BJ (cell line): ENCODE measurements around the gene CD300H. TPM values are rescaled to one million over a fixed set of nuclear protein-coding genes. Genes with fewer than 3 reads are reported as not detected.
"Not testable (repeated sequence)": the region's sequence is repeated elsewhere in the genome, so short reads cannot be mapped to it uniquely, and the experiment has no call there.

ENCODE experiments used
- CTCF ChIA-PET: fragments of 350-600 bp; formaldehyde crosslinking; extraction: SDS; loops from one replicate; lab custom pipeline; 2021; ENCODE audit warnings: antibody characterized with exemption, inconsistent platforms; lab: Yijun Ruan, JAX
- POLR2A ChIA-PET: fragments of 300-600 bp; sonication (Branson Sonifier 250); formaldehyde crosslinking; extraction: SDS; loops from one replicate; lab custom pipeline; 2021; ENCODE audit warnings: antibody characterized with exemption; lab: Charles Lee
- DNase-seq: peaks from one replicate; pipeline ENCODE4 v3.0.0-alpha.2; 2011; ENCODE audit warnings: low read depth
- H3K27me3 ChIP-seq: 2 replicates; pipeline ENCODE4 v1.6.0; 2011; ENCODE audit warnings: low read length; ENCODE audit not compliant: control insufficient read depth, insufficient read depth
- H3K36me3 ChIP-seq: 2 replicates; pipeline ENCODE4 v1.5.1; 2011; ENCODE audit warnings: low read length; ENCODE audit not compliant: control insufficient read depth, insufficient read depth
- H3K4me3 ChIP-seq: 2 replicates; pipeline ENCODE4 v1.5.1; 2011; ENCODE audit warnings: low read depth, mild to moderate bottlenecking, control low read depth, low read length
- polyA plus RNA-seq: library from polyadenylated mRNA; depleted of rRNA; stranded (reverse); fragments of >200 nt; gene quantifications from 2 replicates; pipeline ENCODE4 v1.2.3, GENCODE V29; 2011
- TF ChIP-seq, protein P1 (sequence below): IDR thresholded peaks from 2 replicates; pipeline ENCODE4 v1.5.1; 2011; ENCODE audit warnings: low read depth, mild to moderate bottlenecking, control low read depth, inconsistent platforms, low read length, moderate library complexity; ENCODE audit not compliant: insufficient read depth

The CD300H gene
- polyA plus RNA-seq, 1 experiment, result not detected

DNA sequence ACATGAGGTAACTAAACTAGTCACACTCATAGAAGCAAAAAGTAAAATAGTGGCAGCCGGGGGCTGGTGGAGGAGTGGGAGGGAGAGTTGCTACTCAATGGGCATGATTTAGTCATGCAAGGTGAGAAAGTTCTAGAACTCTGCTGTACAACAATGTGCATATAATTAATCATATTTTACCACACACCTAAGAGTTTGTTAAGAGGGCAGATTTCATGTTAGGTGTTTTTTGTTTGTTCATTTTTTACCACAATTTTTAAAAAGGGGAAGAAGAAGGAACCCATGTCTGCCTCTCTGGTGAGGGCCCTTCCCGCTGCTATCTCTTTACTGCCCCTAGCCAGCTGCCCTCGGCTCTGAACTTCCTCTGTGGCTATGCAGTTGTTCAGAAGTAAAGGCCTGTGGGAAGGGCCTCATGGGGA, 47.3 kb downstream of the CD300H start:
- Histone ChIP-seq H3K4me3 (no peak overlapping the region), H3K27me3 (no peaks in the 10 kb centered on the region), H3K36me3 (no peaks in the 10 kb centered on the region)
- ChIA-PET POLR2A (no interaction called here), CTCF (no interaction called here)
- TF ChIP-seq, protein P1, sequence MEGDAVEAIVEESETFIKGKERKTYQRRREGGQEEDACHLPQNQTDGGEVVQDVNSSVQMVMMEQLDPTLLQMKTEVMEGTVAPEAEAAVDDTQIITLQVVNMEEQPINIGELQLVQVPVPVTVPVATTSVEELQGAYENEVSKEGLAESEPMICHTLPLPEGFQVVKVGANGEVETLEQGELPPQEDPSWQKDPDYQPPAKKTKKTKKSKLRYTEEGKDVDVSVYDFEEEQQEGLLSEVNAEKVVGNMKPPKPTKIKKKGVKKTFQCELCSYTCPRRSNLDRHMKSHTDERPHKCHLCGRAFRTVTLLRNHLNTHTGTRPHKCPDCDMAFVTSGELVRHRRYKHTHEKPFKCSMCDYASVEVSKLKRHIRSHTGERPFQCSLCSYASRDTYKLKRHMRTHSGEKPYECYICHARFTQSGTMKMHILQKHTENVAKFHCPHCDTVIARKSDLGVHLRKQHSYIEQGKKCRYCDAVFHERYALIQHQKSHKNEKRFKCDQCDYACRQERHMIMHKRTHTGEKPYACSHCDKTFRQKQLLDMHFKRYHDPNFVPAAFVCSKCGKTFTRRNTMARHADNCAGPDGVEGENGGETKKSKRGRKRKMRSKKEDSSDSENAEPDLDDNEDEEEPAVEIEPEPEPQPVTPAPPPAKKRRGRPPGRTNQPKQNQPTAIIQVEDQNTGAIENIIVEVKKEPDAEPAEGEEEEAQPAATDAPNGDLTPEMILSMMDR, result no peak
- no peak for DNase-seq

DNA sequence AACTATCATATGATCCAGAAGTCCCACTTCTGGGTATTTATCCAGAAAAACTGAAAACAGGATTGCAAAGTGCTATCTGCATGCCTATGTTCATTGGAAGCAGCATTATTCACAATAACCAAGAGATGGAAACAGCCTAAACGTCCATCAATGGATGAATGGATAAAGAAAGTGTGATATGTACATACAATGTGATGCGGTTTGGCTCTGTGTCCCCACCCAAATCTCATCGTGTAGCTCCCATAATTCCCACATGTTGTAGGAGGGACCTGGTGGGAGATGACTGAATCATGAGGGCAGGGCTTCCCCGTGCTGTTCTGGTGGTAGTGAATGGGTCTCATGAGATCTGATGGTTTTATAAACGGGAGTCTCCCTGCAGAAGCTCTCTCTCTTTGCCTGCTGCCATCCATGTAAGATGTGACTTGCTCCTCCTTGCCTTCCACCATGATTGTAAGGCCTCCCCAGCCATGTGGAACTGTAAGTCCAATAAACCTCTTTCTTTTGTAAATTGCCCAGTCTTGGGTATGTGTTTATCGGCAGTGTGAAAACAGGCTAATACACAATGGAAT, 48.8 kb downstream of the CD300H start:
- POLR2A ChIA-PET, H3K36me3 ChIP-seq, H3K4me3 ChIP-seq, DNase-seq, H3K27me3 ChIP-seq: not testable (repeated sequence)
- CTCF ChIA-PET, result interaction anchor here (0.6 kb wide), 1 partner anchor 54 kb away, joined by 4 read pairs; no protein-coding TSS in a partner anchor

DNA sequence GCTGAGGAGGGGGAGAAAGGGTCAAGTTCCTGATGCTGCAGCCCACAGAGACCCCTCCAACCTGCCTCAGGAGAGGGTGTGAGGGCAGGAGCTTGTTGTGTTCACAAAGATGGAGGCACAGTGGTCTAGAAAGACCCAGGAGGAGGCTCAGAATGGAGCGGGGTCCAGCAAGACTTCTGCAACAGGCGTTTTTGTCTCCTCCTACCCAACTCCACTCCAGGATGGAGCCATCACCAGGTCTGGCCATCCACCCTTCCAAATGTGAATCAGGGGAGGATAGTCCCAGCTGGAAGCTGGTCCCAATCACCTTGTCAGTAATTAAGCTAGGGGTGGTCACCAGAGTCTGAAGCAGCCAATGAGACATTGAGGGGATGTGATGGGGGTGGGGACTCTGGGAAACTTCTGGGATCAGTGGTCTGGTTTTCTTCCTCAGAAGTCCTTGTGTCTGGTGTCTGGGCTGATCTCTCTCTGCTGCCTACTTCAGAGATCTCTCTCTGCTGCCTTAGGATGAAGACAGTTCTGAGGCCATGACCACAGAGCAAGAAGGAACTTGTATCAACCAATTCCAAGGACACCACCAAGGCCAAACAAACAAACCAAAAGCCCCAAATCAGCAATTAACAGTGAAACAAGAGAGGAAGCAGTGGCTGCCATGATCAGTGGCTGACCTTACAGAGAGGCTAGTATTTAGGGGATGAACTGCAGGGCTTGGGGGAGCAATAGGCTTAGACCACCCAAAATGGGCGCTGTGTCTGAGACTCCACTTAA, 50.6 kb downstream of the CD300H start:
- POLR2A ChIA-PET, result no interaction called here
- no peak for DNase-seq
- no peaks in the 10 kb centered on the region for H3K36me3 ChIP-seq
- H3K27me3 ChIP-seq, result no peaks in the 10 kb centered on the region
- H3K4me3 ChIP-seq, result no peak overlapping the region
- CTCF ChIA-PET, result no interaction called here
- TF ChIP-seq, protein P1, result no peak

DNA sequence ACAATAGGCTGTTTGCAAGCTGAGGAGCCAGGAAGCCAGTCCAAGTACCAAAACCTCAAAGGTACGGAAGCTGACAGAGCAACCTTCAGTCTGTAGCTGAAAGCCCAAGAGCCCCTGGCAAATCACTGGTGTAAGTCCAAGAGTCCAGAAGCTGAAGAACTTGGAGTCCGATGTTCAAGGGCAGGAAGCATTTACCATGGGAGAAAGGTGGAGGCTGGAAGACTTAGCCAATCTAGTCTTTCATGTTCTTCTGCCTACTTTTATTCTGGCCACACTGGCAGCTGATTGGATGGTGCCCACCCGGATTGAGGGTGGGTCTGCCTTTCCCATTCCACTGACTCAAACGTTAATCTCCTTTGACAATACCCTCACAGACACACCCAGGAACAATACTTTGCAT, 51.4 kb downstream of the CD300H start:
- no peak for DNase-seq
- no peaks in the 10 kb centered on the region for H3K27me3 ChIP-seq
- CTCF ChIA-PET, result no interaction called here
- POLR2A ChIA-PET, result no interaction called here
- H3K4me3 ChIP-seq, result no peak overlapping the region
- TF ChIP-seq, protein P1, result no peak
- no peaks in the 10 kb centered on the region for H3K36me3 ChIP-seq

DNA sequence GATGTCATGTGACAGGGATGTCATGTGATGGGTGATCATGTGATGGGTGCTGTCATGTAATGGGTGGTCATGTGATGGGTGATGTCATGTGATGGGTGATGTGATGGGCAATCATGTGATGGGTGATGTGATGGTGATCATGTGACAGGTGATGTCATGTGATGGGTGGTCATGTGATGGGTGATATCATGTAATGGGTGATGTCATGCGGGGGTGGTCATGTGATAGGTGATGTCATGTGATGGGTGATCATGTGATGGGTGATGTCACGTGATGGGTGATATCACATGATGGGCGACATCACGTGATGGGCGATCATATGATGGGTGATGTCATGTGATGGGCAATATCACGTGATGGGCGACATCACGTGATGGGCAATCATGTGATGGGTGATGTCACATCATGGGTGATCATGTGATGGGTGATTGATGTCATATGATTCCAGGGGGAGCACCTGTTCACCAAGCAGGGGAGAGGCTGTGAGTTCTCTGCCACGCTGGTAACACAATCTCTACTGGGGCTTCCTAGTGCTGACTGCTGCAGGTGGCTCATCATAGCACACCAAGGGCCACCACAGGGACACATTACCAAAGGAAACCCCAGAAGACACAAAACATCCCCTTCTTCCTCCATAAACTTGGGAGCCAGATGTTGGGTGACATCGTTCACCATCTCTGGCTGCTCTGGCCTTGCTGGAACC, 52.5 kb downstream of the CD300H start:
- no peak overlapping the region for H3K4me3 ChIP-seq
- TF ChIP-seq, protein P1, result no peak
- no peaks in the 10 kb centered on the region for H3K27me3 ChIP-seq
- no peaks in the 10 kb centered on the region for H3K36me3 ChIP-seq
- no peak for DNase-seq
- CTCF ChIA-PET, result no interaction called here
- POLR2A ChIA-PET, result no interaction called here
